Neural cell (in vitro differentiated cells): ENCODE measurements around the gene CES1. TPM values are rescaled to one million over a fixed set of nuclear protein-coding genes. Genes with fewer than 3 reads are reported as not detected.

ENCODE experiments used
- H2AFZ ChIP-seq: fragments of 200-600, 300-800 bp; sonication (generic), shearing (Covaris generic); 2 replicates; pipeline ENCODE4 v1.6.0; 2014; ENCODE audit warnings: low read depth, mild to moderate bottlenecking, antibody characterized with exemption, low read length, moderate library complexity
- H3F3A ChIP-seq: fragments of 200-600 bp; shearing (Covaris generic); 2 replicates; pipeline ENCODE4 v1.6.1; 2016; ENCODE audit warnings: mild to moderate bottlenecking, moderate library complexity, mixed read lengths, antibody characterized with exemption, low read length; ENCODE audit not compliant: insufficient read depth, poor library complexity, severe bottlenecking
- H3K27ac ChIP-seq: fragments of 200-600, 300-800 bp; sonication (generic), shearing (Covaris generic); 2 replicates; pipeline ENCODE4 v1.5.1; 2014; ENCODE audit warnings: mild to moderate bottlenecking, low read length, moderate library complexity
- H3K27me3 ChIP-seq: fragments of 300-800, 200-600 bp; sonication (generic), shearing (Covaris generic); 2 replicates; pipeline ENCODE4 v1.6.0; 2014; ENCODE audit warnings: mild to moderate bottlenecking, low read depth, low read length, moderate library complexity; ENCODE audit not compliant: insufficient read depth
- H3K36me3 ChIP-seq: fragments of 300-800, 200-600 bp; sonication (generic), shearing (Covaris generic); 2 replicates; pipeline ENCODE4 v1.5.1; 2014; ENCODE audit warnings: mild to moderate bottlenecking, antibody characterized with exemption, low read length, moderate library complexity; ENCODE audit not compliant: insufficient read depth
- H3K4me2 ChIP-seq: fragments of 300-800, 200-600 bp; sonication (generic), shearing (Covaris generic); 2 replicates; pipeline ENCODE4 v1.6.0; 2014; ENCODE audit warnings: mild to moderate bottlenecking, low read length
- H3K4me3 ChIP-seq: fragments of 300-800, 200-600 bp; sonication (generic), shearing (Covaris generic); 2 replicates; pipeline ENCODE4 v1.5.1; 2014; ENCODE audit warnings: mild to moderate bottlenecking, low read length, moderate library complexity
- H3K79me2 ChIP-seq: fragments of 200-600 bp; shearing (Covaris generic); replicated peaks from 2 replicates; pipeline ENCODE4 v1.6.0; 2014; ENCODE audit warnings: mild to moderate bottlenecking, low read length, moderate library complexity; ENCODE audit not compliant: insufficient read depth
- H3K9ac ChIP-seq: fragments of 300-800, 200-600 bp; sonication (generic), shearing (Covaris generic); 2 replicates; pipeline ENCODE4 v1.6.1; 2016; ENCODE audit warnings: mild to moderate bottlenecking, low read length, mixed read lengths
- H3K9me2 ChIP-seq: fragments of 200-600 bp; shearing (Covaris generic); 2 replicates; pipeline ENCODE4 v1.6.1; 2016; ENCODE audit warnings: mild to moderate bottlenecking, low read length, mixed read lengths; ENCODE audit not compliant: insufficient read depth
- H3K9me3 ChIP-seq: fragments of 200-600, 300-800 bp; sonication (generic), shearing (Covaris generic); 2 replicates; pipeline ENCODE4 v1.6.1; 2016; ENCODE audit warnings: mild to moderate bottlenecking, mixed run types, low read length, moderate library complexity, mixed read lengths
- H4K20me1 ChIP-seq: fragments of 200-600 bp; shearing (Covaris generic); 2 replicates; pipeline ENCODE4 v1.6.1; 2016; ENCODE audit warnings: mild to moderate bottlenecking, mixed run types; ENCODE audit not compliant: insufficient read depth
- CTCF ChIP-seq: fragments of 450-650 bp; IDR thresholded peaks from 2 replicates; pipeline ENCODE4 v1.5.1; 2014; ENCODE audit warnings: antibody characterized with exemption, mild to moderate bottlenecking, moderate library complexity; ENCODE audit not compliant: poor library complexity, severe bottlenecking
- EP300 ChIP-seq: fragments of 450-650 bp; conservative IDR thresholded peaks from 2 replicates; pipeline ENCODE4 v1.6.1; 2014; ENCODE audit warnings: antibody characterized with exemption, mild to moderate bottlenecking, moderate library complexity; ENCODE audit not compliant: poor library complexity, severe bottlenecking
- EZH2 ChIP-seq: fragments of 200-600, 300-800 bp; shearing (Covaris generic), sonication (generic); IDR thresholded peaks from 2 replicates; pipeline ENCODE4 v1.6.1; 2014; ENCODE audit warnings: antibody characterized with exemption, low read length, borderline replicate concordance, mild to moderate bottlenecking; ENCODE audit not compliant: insufficient read depth, poor library complexity, severe bottlenecking
- MXI1 ChIP-seq: fragments of 450-650 bp; conservative IDR thresholded peaks from 2 replicates; pipeline ENCODE4 v1.6.1; 2014; ENCODE audit warnings: antibody characterized with exemption, mild to moderate bottlenecking; ENCODE audit not compliant: poor library complexity, severe bottlenecking
- POLR2AphosphoS5 ChIP-seq: IDR thresholded peaks from 2 replicates; pipeline ENCODE4 v1.6.1; 2012
- RAD21 ChIP-seq: fragments of 450-650 bp; conservative IDR thresholded peaks from 2 replicates; pipeline ENCODE4 v1.6.1; 2014; ENCODE audit warnings: antibody characterized with exemption, mild to moderate bottlenecking, moderate library complexity
- REST ChIP-seq: IDR thresholded peaks from 2 replicates; pipeline ENCODE4 v1.6.1; 2012; ENCODE audit warnings: borderline replicate concordance
- SMC3 ChIP-seq: fragments of 450-650 bp; conservative IDR thresholded peaks from 2 replicates; pipeline ENCODE4 v1.6.1; 2014; ENCODE audit warnings: antibody characterized with exemption, mild to moderate bottlenecking, moderate library complexity; ENCODE audit not compliant: poor library complexity
- TAF1 ChIP-seq: IDR thresholded peaks from 2 replicates; pipeline ENCODE4 v1.6.1; 2012; ENCODE audit warnings: low read depth
- polyA minus RNA-seq: library from RNA; depleted of rRNA, polyadenylated mRNA; stranded (reverse); fragments of >200 nt; gene quantifications from 2 replicates; pipeline ENCODE4 v1.2.3, GENCODE V29; 2014
- polyA plus RNA-seq: library from polyadenylated mRNA; depleted of rRNA; stranded (reverse); fragments of >200 nt; gene quantifications from 2 replicates; pipeline ENCODE4 v1.2.3, GENCODE V29; 2014

CES1 gene
- polyA plus RNA-seq (not detected in 2 replicates), polyA minus RNA-seq (not detected in 2 replicates)

GRCh38 chr16:55832773-55833691 is at the start of gene CES1:
CES1 (minus strand) TSS chr16:55833096; CDS start chr16:55833055, 41 bp downstream.
- Histone ChIP-seq H3K9me3 (no peaks in the 10 kb centered on the region), H3K36me3 (no peaks in the 10 kb centered on the region), H3K9ac (no peak within 1 kb of the TSS), H3K4me2 (no peak within 1 kb of the TSS), H2AFZ (no peak within 1 kb of the TSS), H3K79me2 (no peaks in the 10 kb centered on the region), H3F3A (no peaks in the 10 kb centered on the region), H3K27ac (no peak within 1 kb of the TSS), H3K9me2 (no peaks in the 10 kb centered on the region), H3K27me3 (no peaks in the 10 kb centered on the region), H3K4me3 (no peak within 1 kb of the TSS), H4K20me1 (no peaks in the 10 kb centered on the region)
- no peak for TF ChIP-seq TAF1
- no peak for TF ChIP-seq POLR2AphosphoS5
- TF ChIP-seq MXI1 = no peak
- TF ChIP-seq REST = no peak
- TF ChIP-seq SMC3 = no peak
- no peak for TF ChIP-seq RAD21
- no peak for TF ChIP-seq EP300
- TF ChIP-seq CTCF = no peak
- no peak for TF ChIP-seq EZH2

- Histone ChIP-seq H3K27ac (no peak overlapping the region), H3K9ac (no peak overlapping the region), H3K36me3 (no peaks in the 10 kb centered on the region), H4K20me1 (no peaks in the 10 kb centered on the region), H3K4me3 (no peak overlapping the region), H3K27me3 (no peaks in the 10 kb centered on the region), H3K4me2 (no peak overlapping the region), H3F3A (no peaks in the 10 kb centered on the region), H3K79me2 (no peaks in the 10 kb centered on the region), H3K9me2 (no peaks in the 10 kb centered on the region), H3K9me3 (no peaks in the 10 kb centered on the region), H2AFZ (no peak overlapping the region)
- TF ChIP-seq EZH2 = no peak
- no peak for TF ChIP-seq REST
- no peak for TF ChIP-seq CTCF
- TF ChIP-seq POLR2AphosphoS5 = no peak
- TF ChIP-seq SMC3 = no peak
- no peak for TF ChIP-seq RAD21
- no peak for TF ChIP-seq TAF1
- no peak for TF ChIP-seq EP300
- no peak for TF ChIP-seq MXI1
Measured at GRCh38 chr16:55876854-55877253, 44.0 kb upstream of the CES1 start.
